GM18868 (cell line): ENCODE measurements around the gene SMCO2.

ENCODE experiments used
- ATAC-seq: cut with Tn5 transposase; IDR thresholded peaks from one replicate; pipeline ENCODE4 v1.9.1; 2021; ENCODE audit warnings: mild to moderate bottlenecking, moderate library complexity; ENCODE audit not compliant: unreplicated experiment

SMCO2 gene

DNA sequence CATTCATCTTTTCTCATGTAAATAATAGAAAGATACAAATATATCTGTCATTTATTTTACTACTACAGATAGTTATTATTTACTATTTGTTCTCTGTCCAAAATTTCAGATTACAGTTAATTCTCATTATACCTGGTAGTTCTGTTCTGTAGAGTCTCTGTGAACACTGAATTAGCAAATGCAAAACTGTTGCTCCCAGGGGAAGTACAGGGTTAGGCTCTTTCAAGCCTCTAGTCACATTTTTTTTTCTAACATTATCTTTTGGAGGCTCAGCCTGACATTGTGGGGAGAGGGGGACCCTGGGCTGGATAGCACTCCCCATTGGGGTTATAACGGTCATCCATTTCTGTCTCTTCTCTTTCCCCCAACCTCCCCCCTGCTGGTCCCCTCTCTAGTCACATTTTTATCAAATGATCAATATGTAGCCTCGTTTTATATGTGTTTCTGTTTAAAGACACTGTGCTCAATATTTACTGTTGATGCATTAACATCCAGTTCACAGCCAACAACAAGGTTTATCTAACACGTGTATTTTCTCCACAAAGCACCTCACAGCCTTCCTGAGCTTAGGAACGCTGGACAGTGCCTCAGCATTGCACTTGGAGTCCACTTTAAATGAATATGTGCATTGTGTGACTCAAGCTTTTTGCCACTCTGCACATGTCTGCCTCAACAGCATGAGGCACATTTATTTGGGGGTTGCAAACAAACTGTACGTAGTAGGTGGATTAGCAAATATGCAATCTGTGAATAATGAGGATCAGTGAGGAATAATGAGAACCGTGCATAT is 4.7 kb downstream of the SMCO2 start:
- ATAC-seq, result no peak

DNA sequence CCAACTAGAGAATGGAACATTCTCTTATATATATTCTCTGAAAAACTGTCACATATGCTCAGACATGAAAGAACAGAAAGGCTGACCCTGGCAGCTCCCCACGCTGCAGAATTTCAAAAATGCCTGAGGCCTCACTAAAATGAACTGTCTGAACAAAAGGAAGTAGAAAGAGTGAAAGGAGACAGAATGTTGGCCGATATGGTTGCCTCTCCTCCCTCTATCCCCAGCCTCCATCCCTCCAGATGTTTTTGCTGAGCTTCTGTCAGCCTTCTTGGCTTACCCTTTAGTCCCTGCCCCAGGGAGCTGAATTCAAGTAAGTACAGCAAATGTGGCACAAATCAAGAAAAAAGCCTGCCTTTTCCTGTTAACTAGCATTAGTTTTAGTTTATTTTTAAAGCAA is 6.9 kb downstream of the SMCO2 start:
- no peak for ATAC-seq

- no peak for ATAC-seq
Measured at GRCh38 chr12:27455589-27455988, 9.1 kb downstream of the SMCO2 start.

- no peak for ATAC-seq
Measured at GRCh38 chr12:27456618-27457017, 10.1 kb downstream of the SMCO2 start.

DNA sequence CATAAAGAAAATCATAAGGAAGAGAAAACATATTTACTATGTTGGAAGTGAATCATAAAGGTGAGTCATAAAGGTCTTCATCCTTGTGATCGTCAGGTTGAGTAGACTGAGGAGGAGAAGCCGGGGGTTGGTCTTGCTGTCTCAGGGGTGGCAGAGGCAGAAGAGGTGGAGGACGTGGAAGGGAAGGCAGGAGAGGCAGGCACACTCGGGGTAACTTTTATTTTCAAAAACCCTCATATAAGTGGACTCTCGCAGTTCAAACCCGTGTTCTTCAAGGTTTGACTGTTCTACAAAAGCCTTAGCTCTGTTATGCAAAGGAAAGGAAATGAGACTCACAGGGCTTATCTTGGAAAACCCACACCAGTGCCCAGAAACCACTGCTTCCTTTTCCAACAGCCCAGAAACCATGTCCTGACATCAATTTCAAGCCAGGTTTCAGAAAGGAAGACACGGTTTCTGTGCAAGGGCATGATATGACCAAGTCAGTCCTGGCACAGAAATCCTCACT is 14.0 kb downstream of the SMCO2 start:
- no peak for ATAC-seq

DNA sequence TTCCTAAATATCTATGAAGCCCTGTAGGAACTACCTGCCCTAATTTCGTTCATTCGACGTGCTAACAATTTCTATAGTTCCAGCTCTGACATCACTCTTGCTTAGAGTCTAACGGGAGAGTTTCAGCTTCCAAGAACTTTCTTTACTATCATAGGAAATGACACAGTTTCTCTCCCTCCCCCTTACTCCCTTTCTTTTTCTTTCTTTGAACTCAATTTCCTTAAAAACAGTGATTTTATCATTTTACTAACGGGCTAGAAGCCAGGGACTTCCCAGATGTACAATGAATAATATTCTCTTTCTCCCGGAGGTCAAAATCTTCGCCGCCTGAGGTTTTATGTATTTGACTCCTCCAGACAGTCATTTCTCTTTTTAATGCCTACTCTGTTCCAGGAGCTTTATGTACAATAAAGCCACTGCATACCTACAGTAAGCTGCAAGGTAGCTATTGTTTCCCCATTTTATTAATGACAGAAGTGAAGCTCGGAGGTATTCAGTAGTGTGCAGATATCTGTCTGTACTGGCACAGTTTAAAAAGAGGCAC is 15.7 kb downstream of the SMCO2 start:
- no peak for ATAC-seq

- ATAC-seq, result no peak
Measured at GRCh38 chr12:27462851-27463250, 16.3 kb downstream of the SMCO2 start.

GRCh38 chr12:27463511-27464219 is 17.1 kb downstream of the SMCO2 start:
- ATAC-seq, result no peak

GRCh38 chr12:27464220-27464554 is 17.7 kb downstream of the SMCO2 start:
- ATAC-seq, result no peak

DNA sequence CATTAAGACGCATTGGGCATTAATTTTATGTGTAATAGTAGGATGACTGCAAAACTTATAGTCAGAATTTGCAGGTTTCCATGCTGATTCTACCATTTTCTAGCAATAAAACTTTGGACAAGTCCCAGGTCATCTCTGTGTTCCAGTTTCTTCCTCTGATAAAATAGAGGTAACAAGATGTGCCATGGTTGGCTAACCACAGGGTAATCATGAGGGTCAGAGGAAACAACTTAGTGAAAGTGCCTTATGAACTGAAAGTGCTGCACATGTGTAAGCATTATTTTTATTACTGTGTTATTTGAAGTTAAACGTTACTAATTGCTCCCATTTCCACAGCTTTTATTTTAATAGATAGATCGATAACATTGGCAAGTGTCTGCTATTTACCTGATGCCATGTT is 21.1 kb downstream of the SMCO2 start:
- peak; percentile 88 for ATAC-seq

GRCh38 chr12:27468241-27468640 is 21.7 kb downstream of the SMCO2 start:
- no peak for ATAC-seq

- no peak for ATAC-seq
Measured at GRCh38 chr12:27469176-27469736, 22.7 kb downstream of the SMCO2 start.

- no peak for ATAC-seq
Measured at GRCh38 chr12:27472604-27473003, 26.1 kb downstream of the SMCO2 start.

DNA sequence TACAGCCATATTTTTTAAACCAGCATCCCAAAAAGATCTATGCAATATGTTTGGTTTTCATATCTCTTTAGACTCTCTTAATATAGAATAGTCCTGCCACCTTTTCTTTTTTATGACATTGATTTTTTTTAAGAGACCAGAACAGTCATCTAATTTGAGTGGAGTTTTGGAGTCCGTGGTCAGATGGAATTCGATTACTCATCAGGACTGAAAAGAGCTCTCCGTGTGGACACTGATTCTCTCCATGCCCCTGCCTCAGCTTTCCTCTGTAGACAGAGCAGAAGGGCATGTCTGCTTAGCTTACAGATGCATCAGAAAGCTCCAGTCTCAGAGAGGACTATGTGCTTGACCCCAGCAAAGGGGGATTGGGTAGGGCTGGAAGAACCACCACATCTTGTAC is 27.8 kb downstream of the SMCO2 start:
- ATAC-seq, result no peak

- no peak for ATAC-seq
Measured at GRCh38 chr12:27477049-27477448, 30.5 kb downstream of the SMCO2 start.

DNA sequence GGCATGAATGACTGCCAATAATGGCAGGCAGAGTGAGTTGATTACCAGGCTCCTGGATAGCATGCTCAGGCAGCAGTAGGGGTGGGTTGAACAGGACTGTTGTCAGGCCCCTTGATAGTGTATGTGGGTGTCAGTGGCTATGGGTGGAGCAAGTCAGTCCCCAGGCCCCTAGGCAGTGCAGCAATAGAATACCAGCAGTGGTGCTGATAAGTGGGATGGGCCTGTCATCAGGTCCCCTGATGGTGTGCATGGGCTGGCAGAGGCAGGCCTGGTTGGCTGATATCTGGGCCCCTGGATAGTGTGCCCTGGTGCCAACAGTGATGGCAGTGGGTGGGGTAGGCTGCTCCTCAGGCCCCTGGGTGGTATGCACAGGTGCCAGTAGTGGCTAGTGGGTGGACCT is 32.4 kb downstream of the SMCO2 start:
- ATAC-seq, result no peak

- ATAC-seq, result no peak
Measured at GRCh38 chr12:27480016-27480415, 33.5 kb downstream of the SMCO2 start.

DNA sequence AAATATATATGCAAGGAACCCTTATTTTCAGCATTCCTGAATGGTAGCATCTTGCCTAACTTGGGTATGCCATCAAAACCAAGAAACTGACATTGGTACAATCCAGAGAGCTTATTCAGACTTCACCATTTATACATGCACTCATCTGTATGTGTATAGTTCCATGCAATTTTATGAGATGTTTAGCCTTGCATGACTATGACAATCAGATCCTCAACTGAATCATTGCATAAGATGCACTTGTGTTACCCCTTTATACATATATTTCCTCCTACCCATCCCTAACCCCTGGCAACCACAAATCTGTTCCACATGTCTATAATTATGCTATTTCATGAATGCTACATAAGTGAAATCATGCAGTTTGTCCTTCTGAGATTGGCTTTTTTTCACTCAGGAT is 40.4 kb downstream of the SMCO2 start:
- no peak for ATAC-seq

GRCh38 chr12:27488479-27488878 is 41.9 kb downstream of the SMCO2 start:
- no peak for ATAC-seq

- ATAC-seq, result no peak
Measured at GRCh38 chr12:27491226-27491625, 44.7 kb downstream of the SMCO2 start.

GRCh38 chr12:27493260-27493940 is 46.9 kb downstream of the SMCO2 start:
- ATAC-seq, result no peak
